Activated naive CD4-positive, alpha-beta T cell treated with anti-CD3 and anti-CD28 coated beads, Interleukin-2, amount 50 U/mL, for 72 hours (primary cell): Measurements from ENCODE around the gene ZNF341. TPM values are rescaled to one million over a fixed set of nuclear protein-coding genes. Genes with fewer than 3 reads are reported as not detected.

ENCODE experiments used
- ATAC-seq, 2 donors: fragments of 150-1000 bp; cut with Tn5 transposase; 2 replicates each; pipeline ENCODE4 v1.10.0; 2021; ENCODE audit warnings: mild to moderate bottlenecking in 2 of 2, moderate library complexity in 2 of 2
- DNase-seq, 2 donors: peaks; one replicate each; pipeline ENCODE4 v3.0.0; 2021 to 2022; ENCODE audit warnings: low spot score in 2 of 2
- H3K27ac Mint-ChIP-seq, 2 donors: one replicate each; pipeline ENCODE4 v1.8.0; 2022; ENCODE audit warnings: mild to moderate bottlenecking in 2 of 2, mixed read lengths in 2 of 2
- H3K36me3 Mint-ChIP-seq, 2 donors: one replicate each; pipeline ENCODE4 v1.8.0; 2022; ENCODE audit warnings: mixed read lengths in 2 of 2
- H3K9me3 Mint-ChIP-seq, 2 donors: one replicate each; pipeline ENCODE4 v1.8.0; 2022; ENCODE audit warnings: mixed read lengths in 2 of 2
- total RNA-seq, 2 donors: library from RNA; stranded (reverse); gene quantifications; one replicate each; pipeline ENCODE4 v1.2.3, GENCODE V29; 2022

ZNF341 gene
- total RNA-seq, 2 donors from 2014 or later: 6.3 to 7.2 TPM

- no peaks in the 10 kb centered on the region for H3K9me3 Mint-ChIP-seq
- peaks cover 26 to 27% of the 10 kb centered on the region in 2 donors for H3K36me3 Mint-ChIP-seq
- ATAC-seq (no peak), DNase-seq (no peak)
- no peak overlapping the region for H3K27ac Mint-ChIP-seq
Observed at GRCh38 chr20:33816191-33816590, 84.4 kb downstream of the ZNF341 start.

GRCh38 chr20:33817411-33817810 is 85.6 kb downstream of the ZNF341 start:
- no peak for ATAC-seq
- Mint-ChIP-seq H3K9me3 (no peaks in the 10 kb centered on the region), H3K27ac (peak overlapping the region in 1 of 2 donors; percentile 51), H3K36me3 (peaks cover 17 to 18% of the 10 kb centered on the region in 2 donors)
- no peak for DNase-seq

- DNase-seq (no peak), ATAC-seq (peak in 1 of 2 donors; percentile 67)
- Mint-ChIP-seq H3K9me3 (no peaks in the 10 kb centered on the region), H3K36me3 (peaks cover 7 to 11% of the 10 kb centered on the region in 2 donors), H3K27ac (peak overlapping the region in 1 of 2 donors; percentile 10)
Observed at GRCh38 chr20:33819456-33819855, 87.7 kb downstream of the ZNF341 start.

GRCh38 chr20:33820362-33820761 is 88.6 kb downstream of the ZNF341 start:
- H3K27ac Mint-ChIP-seq: no peak overlapping the region
- ATAC-seq: no peak
- H3K36me3 Mint-ChIP-seq: peaks cover 4 to 5% of the 10 kb centered on the region in 2 donors
- no peak for DNase-seq
- H3K9me3 Mint-ChIP-seq: no peaks in the 10 kb centered on the region

GRCh38 chr20:33821270-33821836 is 89.6 kb downstream of the ZNF341 start:
- Mint-ChIP-seq H3K36me3 (peaks cover 5 to 7% of the 10 kb centered on the region in 2 donors), H3K27ac (peak overlapping the region in 1 of 2 donors; percentile 75), H3K9me3 (no peaks in the 10 kb centered on the region)
- DNase-seq: no peak
- ATAC-seq: peak in 1 of 2 donors; percentile 26

- Mint-ChIP-seq H3K27ac (no peak overlapping the region), H3K9me3 (no peaks in the 10 kb centered on the region), H3K36me3 (peaks cover 5 to 7% of the 10 kb centered on the region in 2 donors)
- ATAC-seq (no peak), DNase-seq (no peak)
Observed at GRCh38 chr20:33822423-33822822, 90.6 kb downstream of the ZNF341 start.

- Mint-ChIP-seq H3K36me3 (peaks cover 5 to 7% of the 10 kb centered on the region in 2 donors), H3K27ac (peak overlapping the region in 1 of 2 donors; percentile 51), H3K9me3 (no peaks in the 10 kb centered on the region)
- DNase-seq: no peak
- peak in 1 of 2 donors; percentile 53 for ATAC-seq
Observed at GRCh38 chr20:33822991-33823390, 91.2 kb downstream of the ZNF341 start.

GRCh38 chr20:33824852-33825251 is 93.1 kb downstream of the ZNF341 start:
- no peak for ATAC-seq
- no peak overlapping the region for H3K27ac Mint-ChIP-seq
- H3K9me3 Mint-ChIP-seq: no peaks in the 10 kb centered on the region
- no peak for DNase-seq
- H3K36me3 Mint-ChIP-seq: peaks cover 5 to 7% of the 10 kb centered on the region in 2 donors

GRCh38 chr20:33825340-33826269 is 93.8 kb downstream of the ZNF341 start:
- Mint-ChIP-seq H3K27ac (peak overlapping the region in 1 of 2 donors; percentile 61), H3K36me3 (peaks cover under 1 to 7% of the 10 kb centered on the region in 2 donors), H3K9me3 (no peaks in the 10 kb centered on the region)
- peak in 1 of 2 donors; percentile 80 for ATAC-seq
- no peak for DNase-seq

- Mint-ChIP-seq H3K27ac (peak overlapping the region in 1 of 2 donors; percentile 61), H3K36me3 (peaks cover 0 to 9% of the 10 kb centered on the region in 2 donors), H3K9me3 (no peaks in the 10 kb centered on the region)
Observed at GRCh38 chr20:33826270-33826897, 94.6 kb downstream of the ZNF341 start.

GRCh38 chr20:33827109-33827508 is 95.3 kb downstream of the ZNF341 start:
- Mint-ChIP-seq H3K27ac (peak overlapping the region in 1 of 2 donors; percentile 61), H3K9me3 (no peaks in the 10 kb centered on the region), H3K36me3 (peaks cover 0 to 16% of the 10 kb centered on the region in 2 donors)
- DNase-seq: no peak
- no peak for ATAC-seq

More at GRCh38 chr20:33826270-33826897, 94.6 kb downstream of the ZNF341 start:
- ATAC-seq (no peak), DNase-seq (no peak)

- ATAC-seq (no peak), DNase-seq (no peak)
- Mint-ChIP-seq H3K36me3 (peaks cover 0 to 18% of the 10 kb centered on the region in 2 donors), H3K9me3 (no peaks in the 10 kb centered on the region), H3K27ac (no peak overlapping the region)
Observed at GRCh38 chr20:33827634-33828325, 96.0 kb downstream of the ZNF341 start.

GRCh38 chr20:33828326-33828844 is 96.6 kb downstream of the ZNF341 start:
- Mint-ChIP-seq H3K9me3 (no peaks in the 10 kb centered on the region), H3K36me3 (peaks cover 0 to 23% of the 10 kb centered on the region in 2 donors), H3K27ac (no peak overlapping the region)
- no peak for ATAC-seq
- DNase-seq: no peak

- peaks cover 0 to 28% of the 10 kb centered on the region in 2 donors for H3K36me3 Mint-ChIP-seq
- no peaks in the 10 kb centered on the region for H3K9me3 Mint-ChIP-seq
- H3K27ac Mint-ChIP-seq: no peak overlapping the region
- ATAC-seq (no peak), DNase-seq (no peak)
Observed at GRCh38 chr20:33828967-33829560, 97.3 kb downstream of the ZNF341 start.

- ATAC-seq (no peak), DNase-seq (no peak)
- no peak overlapping the region for H3K27ac Mint-ChIP-seq
- peaks cover 0 to 28% of the 10 kb centered on the region in 2 donors for H3K36me3 Mint-ChIP-seq
- H3K9me3 Mint-ChIP-seq: no peaks in the 10 kb centered on the region
Observed at GRCh38 chr20:33829636-33830035, 97.8 kb downstream of the ZNF341 start.

GRCh38 chr20:33830371-33830770 is 98.6 kb downstream of the ZNF341 start:
- Mint-ChIP-seq H3K27ac (no peak overlapping the region), H3K9me3 (no peaks in the 10 kb centered on the region), H3K36me3 (peaks cover 0 to 32% of the 10 kb centered on the region in 2 donors)
- ATAC-seq (no peak), DNase-seq (no peak)
